GM06990 (cell line): ENCODE results near the gene SMOC2.

Source experiments
- DNase-seq: peaks from one replicate; pipeline ENCODE4 v3.0.0-alpha.2; 2011; ENCODE audit not compliant: insufficient read length; ENCODE audit errors: extremely low read depth
- H3K27me3 ChIP-seq: replicated peaks from 2 replicates; pipeline ENCODE4 v1.6.0; 2011; ENCODE audit warnings: low read length; ENCODE audit not compliant: control insufficient read depth, insufficient read depth
- H3K36me3 ChIP-seq: 2 replicates; pipeline ENCODE4 v1.5.1; 2011; ENCODE audit warnings: low read length; ENCODE audit not compliant: control insufficient read depth, insufficient read depth
- H3K4me3 ChIP-seq: replicated peaks from 2 replicates; pipeline ENCODE4 v1.5.1; 2011; ENCODE audit warnings: low read depth, mild to moderate bottlenecking, control low read depth, low read length
- CTCF ChIP-seq: IDR thresholded peaks from 2 replicates; pipeline ENCODE4 v1.5.1; 2011; ENCODE audit warnings: low read length, control low read depth, mild to moderate bottlenecking, inconsistent platforms; ENCODE audit not compliant: insufficient read depth, poor library complexity, severe bottlenecking

Gene SMOC2

GRCh38 chr6:168714547-168715260 is 273.7 kb downstream of the SMOC2 start:
- no peaks in the 10 kb centered on the region for H3K36me3 ChIP-seq
- H3K4me3 ChIP-seq = no peak overlapping the region
- no peak for DNase-seq
- H3K27me3 ChIP-seq = no peaks in the 10 kb centered on the region
- TF ChIP-seq CTCF = no peak

GRCh38 chr6:168715643-168716481 is 274.9 kb downstream of the SMOC2 start:
- Histone ChIP-seq H3K4me3 (no peak overlapping the region), H3K36me3 (no peaks in the 10 kb centered on the region), H3K27me3 (no peaks in the 10 kb centered on the region)
- TF ChIP-seq CTCF = no peak
- no peak for DNase-seq

- no peaks in the 10 kb centered on the region for H3K36me3 ChIP-seq
- no peak for DNase-seq
- H3K27me3 ChIP-seq = no peaks in the 10 kb centered on the region
- no peak overlapping the region for H3K4me3 ChIP-seq
- TF ChIP-seq CTCF = no peak
Measured at GRCh38 chr6:168716581-168716980, 275.6 kb downstream of the SMOC2 start.

- H3K36me3 ChIP-seq = no peaks in the 10 kb centered on the region
- H3K4me3 ChIP-seq = no peak overlapping the region
- no peaks in the 10 kb centered on the region for H3K27me3 ChIP-seq
- TF ChIP-seq CTCF = no peak
- DNase-seq = no peak
Measured at GRCh38 chr6:168717491-168717890, 276.5 kb downstream of the SMOC2 start.
